IMR-90 (cell line): ENCODE data around the gene UCK2. TPM values are rescaled to one million over a fixed set of nuclear protein-coding genes. Genes with fewer than 3 reads are reported as not detected.
A peak's percentile ranks its signal among the peaks of the same experiment; 100 is the strongest.

Experiments
- ATAC-seq: fragments of 200-7000 bp; cut with Tn5 transposase; 2 replicates; pipeline ENCODE4 v1.9.1; 2020; ENCODE audit warnings: low read depth, mild to moderate bottlenecking, moderate library complexity
- BruUV-seq: library from RNA; stranded (reverse); fragments of 400-500 nt; replicated peaks from 2 replicates; lab custom pipeline; 2021; lab: Mats Ljungman, UMichigan
- CTCF ChIA-PET: fragments of 300-600 bp; formaldehyde crosslinking; extraction: SDS; loops from one replicate; lab custom pipeline; 2021; ENCODE audit warnings: antibody characterized with exemption; lab: Yijun Ruan, JAX
- POLR2A ChIA-PET: fragments of 300-600 bp; sonication (Branson Sonifier 250); formaldehyde crosslinking; loops from one replicate; lab custom pipeline; 2022; ENCODE audit warnings: antibody characterized with exemption; ENCODE audit not compliant: unreplicated experiment; lab: Charles Lee
- DNase-seq: peaks from one replicate; pipeline ENCODE4 v3.0.0; 2013
- H2AFZ ChIP-seq: replicated peaks from 2 replicates; pipeline ENCODE3; 2013; ENCODE audit warnings: low read length, mild to moderate bottlenecking; ENCODE audit not compliant: poor library complexity
- H2AK5ac ChIP-seq: 2 replicates; pipeline ENCODE4 v1.6.1; 2013; ENCODE audit warnings: low read depth, low read length, inconsistent platforms
- H2AK9ac ChIP-seq: replicated peaks from 2 replicates; pipeline ENCODE3; 2013; ENCODE audit warnings: mild to moderate bottlenecking, low read depth, low read length, moderate library complexity; ENCODE audit not compliant: poor library complexity
- H2BK120ac ChIP-seq: 2 replicates; pipeline ENCODE4 v1.6.1; 2013; ENCODE audit warnings: low read depth, low read length, inconsistent platforms
- H2BK15ac ChIP-seq: 3 replicates; pipeline ENCODE4 v1.6.1; 2013; ENCODE audit warnings: low read depth, low read length, inconsistent platforms
- H2BK20ac ChIP-seq: 2 replicates; pipeline ENCODE4 v1.6.1; 2013; ENCODE audit warnings: low read depth, mild to moderate bottlenecking, inconsistent platforms, low read length, moderate library complexity
- H2BK5ac ChIP-seq: 2 replicates; pipeline ENCODE4 v1.6.1; 2013; ENCODE audit warnings: mild to moderate bottlenecking, low read depth, low read length, inconsistent platforms; ENCODE audit not compliant: poor library complexity, severe bottlenecking
- H3K14ac ChIP-seq: replicated peaks from 2 replicates; pipeline ENCODE4 v1.6.1; 2013; ENCODE audit warnings: low read depth, low read length, inconsistent platforms
- H3K18ac ChIP-seq: 2 replicates; pipeline ENCODE4 v1.6.1; 2013; ENCODE audit warnings: low read depth, low read length, control low read depth
- H3K23ac ChIP-seq: 2 replicates; pipeline ENCODE4 v1.6.1; 2013; ENCODE audit warnings: low read depth, low read length, inconsistent platforms
- H3K27ac ChIP-seq: 2 replicates; pipeline ENCODE4 v1.5.1; 2013; ENCODE audit warnings: mild to moderate bottlenecking, control low read depth, low read length; ENCODE audit not compliant: insufficient read depth
- H3K27me3 ChIP-seq: 2 replicates; pipeline ENCODE4 v1.6.1; 2013; ENCODE audit warnings: low read length; ENCODE audit not compliant: control insufficient read depth, insufficient read depth
- H3K36me3 ChIP-seq: 2 replicates; pipeline ENCODE4 v1.6.1; 2013; ENCODE audit warnings: low read length, mixed read lengths; ENCODE audit not compliant: control insufficient read depth, insufficient read depth
- H3K4ac ChIP-seq: 2 replicates; pipeline ENCODE4 v1.6.1; 2013; ENCODE audit warnings: low read depth, low read length, inconsistent platforms
- H3K4me1 ChIP-seq: 2 replicates; pipeline ENCODE4 v1.6.1; 2013; ENCODE audit warnings: low read length, mixed read lengths; ENCODE audit not compliant: control insufficient read depth, insufficient read depth
- H3K4me2 ChIP-seq: 2 replicates; pipeline ENCODE4 v1.6.1; 2013; ENCODE audit warnings: low read depth, mild to moderate bottlenecking, control low read depth, low read length, moderate library complexity
- H3K4me3 ChIP-seq: 2 replicates; pipeline ENCODE4 v1.5.1; 2013; ENCODE audit warnings: low read depth, mild to moderate bottlenecking, control low read depth, low read length, moderate library complexity; ENCODE audit not compliant: insufficient read depth
- H3K56ac ChIP-seq: 2 replicates; pipeline ENCODE4 v1.6.1; 2013; ENCODE audit warnings: low read length, inconsistent platforms; ENCODE audit not compliant: insufficient read depth; ENCODE audit errors: extremely low read depth
- H3K79me1 ChIP-seq, 2 experiments: 2 replicates each; pipeline ENCODE4 v1.6.1; 2013; ENCODE audit warnings: low read length in 2 of 2, inconsistent platforms in 1 of 2, low read depth in 1 of 2
- H3K9ac ChIP-seq: 2 replicates; pipeline ENCODE4 v1.6.1; 2013; ENCODE audit warnings: low read depth, low read length, control low read depth
- H3K9me1 ChIP-seq: 2 replicates; pipeline ENCODE4 v1.6.1; 2013; ENCODE audit warnings: low read length, inconsistent platforms; ENCODE audit not compliant: insufficient read depth
- H3K9me3 ChIP-seq: 2 replicates; pipeline ENCODE4 v1.6.1; 2013; ENCODE audit warnings: low read length; ENCODE audit not compliant: control insufficient read depth, insufficient read depth
- H4K20me1 ChIP-seq: 2 replicates; pipeline ENCODE4 v1.6.1; 2013; ENCODE audit warnings: low read length, inconsistent platforms; ENCODE audit not compliant: insufficient read depth
- H4K5ac ChIP-seq: 2 replicates; pipeline ENCODE4 v1.6.1; 2013; ENCODE audit warnings: mild to moderate bottlenecking, low read depth, low read length, control low read depth
- H4K8ac ChIP-seq, 2 experiments: 2 replicates each; pipeline ENCODE4 v1.6.1; 2013; ENCODE audit warnings: low read depth in 2 of 2, low read length in 2 of 2, control low read depth in 1 of 2, inconsistent platforms in 1 of 2
- H4K91ac ChIP-seq: 2 replicates; pipeline ENCODE4 v1.6.1; 2013; ENCODE audit warnings: low read depth, low read length, inconsistent platforms; ENCODE audit not compliant: insufficient read depth
- BHLHE40 ChIP-seq: fragments of 150-350 bp; IDR thresholded peaks from 2 replicates; pipeline ENCODE4 v1.6.1; 2016; ENCODE audit warnings: mild to moderate bottlenecking, low read depth, low read length
- CEBPB ChIP-seq: IDR thresholded peaks from 2 replicates; pipeline ENCODE4 v1.6.1; 2012; ENCODE audit warnings: low read depth, low read length, improper control_type of control experiment
- CHD1 ChIP-seq: IDR thresholded peaks from 2 replicates; pipeline ENCODE4 v1.6.1; 2012; ENCODE audit warnings: low read depth, low read length, improper control_type of control experiment
- FOS ChIP-seq: fragments of 150-350 bp; IDR thresholded peaks from 2 replicates; pipeline ENCODE4 v1.6.1; 2016; ENCODE audit warnings: low read depth, low read length
- MAFK ChIP-seq: IDR thresholded peaks from 2 replicates; pipeline ENCODE4 v1.6.1; 2012; ENCODE audit warnings: low read depth, low read length, improper control_type of control experiment
- MAZ ChIP-seq: IDR thresholded peaks from 2 replicates; pipeline ENCODE4 v1.6.1; 2012; ENCODE audit warnings: low read depth, mild to moderate bottlenecking, low read length, improper control_type of control experiment, moderate library complexity, borderline replicate concordance
- MXI1 ChIP-seq: IDR thresholded peaks from 2 replicates; pipeline ENCODE4 v1.6.1; 2012; ENCODE audit warnings: low read depth, mild to moderate bottlenecking, low read length, moderate library complexity, borderline replicate concordance
- NFE2L2 ChIP-seq: fragments of 150-350 bp; IDR thresholded peaks from 2 replicates; pipeline ENCODE4 v1.6.1; 2016; ENCODE audit warnings: low read depth, mild to moderate bottlenecking, low read length
- POLR2A ChIP-seq: IDR thresholded peaks from 2 replicates; pipeline ENCODE4 v1.6.1; 2012; ENCODE audit warnings: mild to moderate bottlenecking, low read depth, low read length
- RAD21 ChIP-seq: IDR thresholded peaks from 2 replicates; pipeline ENCODE4 v1.6.1; 2012; ENCODE audit warnings: low read length, improper control_type of control experiment
- RCOR1 ChIP-seq: IDR thresholded peaks from 2 replicates; pipeline ENCODE4 v1.6.1; 2012; ENCODE audit warnings: mild to moderate bottlenecking, low read length, improper control_type of control experiment; ENCODE audit not compliant: insufficient replicate concordance
- SMC3 ChIP-seq: fragments of 150-350 bp; IDR thresholded peaks from 2 replicates; pipeline ENCODE4 v1.6.1; 2016; ENCODE audit warnings: low read depth, mild to moderate bottlenecking, antibody characterized with exemption, low read length, moderate library complexity
- WGBS, 2 experiments: methylation state at CpG; one replicate each; pipeline versions ENCODE4 v1.1.5 to v1.1.7; 2013; ENCODE audit warnings: missing lambda C conversion rate in 2 of 2; ENCODE audit not compliant: insufficient read length in 1 of 2; ENCODE audit errors: extremely low coverage in 2 of 2; 5-methylcytosine and 5-hydroxymethylcytosine counted together
- dilution Hi-C: fragments of 300-500 bp; cut with HindIII; formaldehyde crosslinking; loops from one replicate; pipeline ENCODE4 v1.14.3; 2018; ENCODE audit warnings: low sequenced_read_pairs; ENCODE audit not compliant: unreplicated experiment
- in situ Hi-C: fragments of 300-500 bp; cut with MboI; formaldehyde crosslinking; loops from 3 replicates; pipeline ENCODE4 v1.14.3; 2019; ENCODE audit warnings: low sequenced_read_pairs, inconsistent platforms, mixed read lengths
- intact Hi-C: fragments of 100-400 bp; cut with micrococcal nuclease; formaldehyde crosslinking; loops from 2 replicates; pipeline ENCODE4 v1.10.0; 2022
- polyA plus RNA-seq, 3 experiments: library from polyadenylated mRNA; depleted of rRNA; stranded (reverse); fragments of >200 nt; gene quantifications; 2 replicates each; pipeline ENCODE4 v1.2.3, GENCODE V29; 2012; ENCODE audit warnings: low replicate concordance in 1 of 3
- total RNA-seq: library from RNA; depleted of rRNA; stranded (reverse); fragments of >200 nt; gene quantifications from 2 replicates; pipeline ENCODE4 v1.2.3, GENCODE V29; 2012
- TF ChIP-seq, protein P1 (sequence below): fragments of 150-350 bp; IDR thresholded peaks from 2 replicates; pipeline ENCODE4 v1.6.1; 2017; ENCODE audit warnings: mild to moderate bottlenecking, antibody characterized with exemption, low read length, low read depth
- TF ChIP-seq, protein P2 (sequence below): conservative IDR thresholded peaks from 2 replicates; pipeline ENCODE4 v1.5.1; 2012; ENCODE audit warnings: mild to moderate bottlenecking, low read depth, low read length, improper control_type of control experiment
- TF ChIP-seq, protein P3 (sequence below): fragments of 150-350 bp; IDR thresholded peaks from 2 replicates; pipeline ENCODE4 v1.6.1; 2016; ENCODE audit warnings: low read depth, mild to moderate bottlenecking, low read length, moderate library complexity, borderline replicate concordance

UCK2 gene
- total and polyA plus RNA-seq, 2 of the 4 experiments (the other 2 are of a cell fraction): 83.0 to 87.8 TPM

DNA sequence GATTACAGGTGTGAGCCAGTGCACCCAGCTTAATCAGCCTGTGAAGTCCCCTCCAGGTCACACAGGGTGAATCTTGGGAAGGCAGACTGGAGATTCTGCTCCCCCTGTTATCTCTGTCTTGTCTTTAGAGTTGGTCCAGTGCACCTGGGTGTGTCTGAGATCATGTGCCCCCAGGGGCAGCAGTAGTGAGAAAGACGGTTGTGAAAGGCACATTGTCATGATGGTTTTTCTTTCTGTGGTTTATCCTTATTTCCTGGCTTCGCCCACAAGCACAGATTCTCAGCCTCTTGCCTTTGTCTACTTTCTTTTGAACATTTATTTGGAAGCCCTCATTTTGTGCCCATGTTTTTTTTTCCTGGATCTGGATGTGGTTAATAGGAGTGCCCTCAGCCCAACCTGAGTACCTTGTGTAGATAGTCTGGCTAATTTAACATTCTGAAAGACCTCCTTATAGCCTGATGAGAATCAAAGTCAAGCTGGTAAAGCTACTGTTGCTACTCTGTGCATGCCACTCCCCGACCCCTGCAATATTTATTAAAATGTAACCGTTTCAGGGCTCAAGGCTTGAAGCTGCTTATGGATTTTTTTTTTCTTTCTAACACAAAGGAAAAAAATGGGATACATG lies 23.7 kb downstream of the UCK2 start:
- Histone ChIP-seq H3K4me2 (no peak overlapping the region), H3K27ac (no peak overlapping the region)
- dilution Hi-C loops: no loop called here

More for the DNA sequence above, 23.7 kb downstream of the UCK2 start:
- WGBS, 2 experiments: 38% methylated on average over 1 of the region's 4 CpGs; no CpG with 5 or more reads in 1 of the 2 experiments
- Histone ChIP-seq H3K27me3 (no peaks in the 10 kb centered on the region), H2AFZ (no peak overlapping the region), H3K36me3 (no peaks in the 10 kb centered on the region), H3K14ac (peak overlapping the region; percentile 7; the same call in 1 of the 2 replicates), H2AK5ac (no peak overlapping the region), H3K9ac (no peak overlapping the region), H3K4ac (no peak overlapping the region), H4K91ac (no peak overlapping the region), H4K5ac (no peak overlapping the region), H3K23ac (no peak overlapping the region), H2AK9ac (no peak overlapping the region), H3K9me1 (peaks cover 13% of the 10 kb centered on the region), H2BK120ac (no peak overlapping the region), H2BK5ac (no peak overlapping the region), H3K79me1 (peaks cover 28 to 88% of the 10 kb centered on the region in 2 experiments), H3K18ac (no peak overlapping the region), H2BK15ac (no peak overlapping the region), H4K20me1 (peaks cover 40% of the 10 kb centered on the region), H3K9me3 (no peaks in the 10 kb centered on the region), H3K4me3 (no peak overlapping the region), H3K56ac (no peak overlapping the region), H4K8ac (no peak overlapping the region), H2BK20ac (no peak overlapping the region), H3K4me1 (peaks cover 13% of the 10 kb centered on the region)
- in situ Hi-C loops (no loop called here), intact Hi-C loops (no loop called here)
- TF ChIP-seq MAZ (no peak), RCOR1 (no peak), FOS (no peak), BHLHE40 (no peak), MXI1 (no peak), POLR2A (no peak), MAFK (no peak), CEBPB (no peak), NFE2L2 (no peak), SMC3 (no peak), RAD21 (no peak), CHD1 (no peak)
- TF ChIP-seq, protein P1, sequence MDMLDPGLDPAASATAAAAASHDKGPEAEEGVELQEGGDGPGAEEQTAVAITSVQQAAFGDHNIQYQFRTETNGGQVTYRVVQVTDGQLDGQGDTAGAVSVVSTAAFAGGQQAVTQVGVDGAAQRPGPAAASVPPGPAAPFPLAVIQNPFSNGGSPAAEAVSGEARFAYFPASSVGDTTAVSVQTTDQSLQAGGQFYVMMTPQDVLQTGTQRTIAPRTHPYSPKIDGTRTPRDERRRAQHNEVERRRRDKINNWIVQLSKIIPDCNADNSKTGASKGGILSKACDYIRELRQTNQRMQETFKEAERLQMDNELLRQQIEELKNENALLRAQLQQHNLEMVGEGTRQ: no peak
- TF ChIP-seq, protein P2, sequence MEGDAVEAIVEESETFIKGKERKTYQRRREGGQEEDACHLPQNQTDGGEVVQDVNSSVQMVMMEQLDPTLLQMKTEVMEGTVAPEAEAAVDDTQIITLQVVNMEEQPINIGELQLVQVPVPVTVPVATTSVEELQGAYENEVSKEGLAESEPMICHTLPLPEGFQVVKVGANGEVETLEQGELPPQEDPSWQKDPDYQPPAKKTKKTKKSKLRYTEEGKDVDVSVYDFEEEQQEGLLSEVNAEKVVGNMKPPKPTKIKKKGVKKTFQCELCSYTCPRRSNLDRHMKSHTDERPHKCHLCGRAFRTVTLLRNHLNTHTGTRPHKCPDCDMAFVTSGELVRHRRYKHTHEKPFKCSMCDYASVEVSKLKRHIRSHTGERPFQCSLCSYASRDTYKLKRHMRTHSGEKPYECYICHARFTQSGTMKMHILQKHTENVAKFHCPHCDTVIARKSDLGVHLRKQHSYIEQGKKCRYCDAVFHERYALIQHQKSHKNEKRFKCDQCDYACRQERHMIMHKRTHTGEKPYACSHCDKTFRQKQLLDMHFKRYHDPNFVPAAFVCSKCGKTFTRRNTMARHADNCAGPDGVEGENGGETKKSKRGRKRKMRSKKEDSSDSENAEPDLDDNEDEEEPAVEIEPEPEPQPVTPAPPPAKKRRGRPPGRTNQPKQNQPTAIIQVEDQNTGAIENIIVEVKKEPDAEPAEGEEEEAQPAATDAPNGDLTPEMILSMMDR: no peak
- TF ChIP-seq, protein P3, sequence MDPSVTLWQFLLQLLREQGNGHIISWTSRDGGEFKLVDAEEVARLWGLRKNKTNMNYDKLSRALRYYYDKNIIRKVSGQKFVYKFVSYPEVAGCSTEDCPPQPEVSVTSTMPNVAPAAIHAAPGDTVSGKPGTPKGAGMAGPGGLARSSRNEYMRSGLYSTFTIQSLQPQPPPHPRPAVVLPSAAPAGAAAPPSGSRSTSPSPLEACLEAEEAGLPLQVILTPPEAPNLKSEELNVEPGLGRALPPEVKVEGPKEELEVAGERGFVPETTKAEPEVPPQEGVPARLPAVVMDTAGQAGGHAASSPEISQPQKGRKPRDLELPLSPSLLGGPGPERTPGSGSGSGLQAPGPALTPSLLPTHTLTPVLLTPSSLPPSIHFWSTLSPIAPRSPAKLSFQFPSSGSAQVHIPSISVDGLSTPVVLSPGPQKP: no peak
- DNase-seq: peak; percentile 40
- POLR2A ChIA-PET: no interaction called here
- no peak for ATAC-seq
- BruUV-seq: no TSS peak
- CTCF ChIA-PET: interaction anchor here (0.8 kb wide), 1 partner anchor 62 kb away, joined by 4 read pairs; no protein-coding TSS in a partner anchor
